ENCODE measurements around the gene ARSH.

GRCh38 chrX:2989565-2989964 lies 16.8 kb upstream of the ARSH start:
- TF ChIP-seq, protein P1, sequence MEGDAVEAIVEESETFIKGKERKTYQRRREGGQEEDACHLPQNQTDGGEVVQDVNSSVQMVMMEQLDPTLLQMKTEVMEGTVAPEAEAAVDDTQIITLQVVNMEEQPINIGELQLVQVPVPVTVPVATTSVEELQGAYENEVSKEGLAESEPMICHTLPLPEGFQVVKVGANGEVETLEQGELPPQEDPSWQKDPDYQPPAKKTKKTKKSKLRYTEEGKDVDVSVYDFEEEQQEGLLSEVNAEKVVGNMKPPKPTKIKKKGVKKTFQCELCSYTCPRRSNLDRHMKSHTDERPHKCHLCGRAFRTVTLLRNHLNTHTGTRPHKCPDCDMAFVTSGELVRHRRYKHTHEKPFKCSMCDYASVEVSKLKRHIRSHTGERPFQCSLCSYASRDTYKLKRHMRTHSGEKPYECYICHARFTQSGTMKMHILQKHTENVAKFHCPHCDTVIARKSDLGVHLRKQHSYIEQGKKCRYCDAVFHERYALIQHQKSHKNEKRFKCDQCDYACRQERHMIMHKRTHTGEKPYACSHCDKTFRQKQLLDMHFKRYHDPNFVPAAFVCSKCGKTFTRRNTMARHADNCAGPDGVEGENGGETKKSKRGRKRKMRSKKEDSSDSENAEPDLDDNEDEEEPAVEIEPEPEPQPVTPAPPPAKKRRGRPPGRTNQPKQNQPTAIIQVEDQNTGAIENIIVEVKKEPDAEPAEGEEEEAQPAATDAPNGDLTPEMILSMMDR (IDR thresholded peaks at IDR 0.05), result no peak
- TF ChIP-seq EP300 (IDR thresholded peaks at IDR 0.05), result no peak
